Subcutaneous adipose tissue (tissue), 4 donors: ENCODE data around the gene AGPAT4. TPM values are rescaled to one million over a fixed set of nuclear protein-coding genes. Genes with fewer than 3 reads are reported as not detected.

ENCODE experiments used
- total RNA-seq, 4 donors: library from RNA; depleted of rRNA; stranded (reverse); fragments of >200 nt; gene quantifications; one replicate each; pipeline ENCODE4 v1.1.0, GENCODE V29; 2016
- TF ChIP-seq, protein P1 (sequence below): fragments of 450-650 bp; IDR thresholded peaks from one replicate; pipeline ENCODE4 v1.5.1; 2016; ENCODE audit warnings: low read depth, mild to moderate bottlenecking, control low read depth, antibody characterized with exemption, moderate library complexity

The AGPAT4 gene
- total RNA-seq, 4 donors from 2014 or later = 5.1 to 18.5 (median 7.6) TPM

DNA sequence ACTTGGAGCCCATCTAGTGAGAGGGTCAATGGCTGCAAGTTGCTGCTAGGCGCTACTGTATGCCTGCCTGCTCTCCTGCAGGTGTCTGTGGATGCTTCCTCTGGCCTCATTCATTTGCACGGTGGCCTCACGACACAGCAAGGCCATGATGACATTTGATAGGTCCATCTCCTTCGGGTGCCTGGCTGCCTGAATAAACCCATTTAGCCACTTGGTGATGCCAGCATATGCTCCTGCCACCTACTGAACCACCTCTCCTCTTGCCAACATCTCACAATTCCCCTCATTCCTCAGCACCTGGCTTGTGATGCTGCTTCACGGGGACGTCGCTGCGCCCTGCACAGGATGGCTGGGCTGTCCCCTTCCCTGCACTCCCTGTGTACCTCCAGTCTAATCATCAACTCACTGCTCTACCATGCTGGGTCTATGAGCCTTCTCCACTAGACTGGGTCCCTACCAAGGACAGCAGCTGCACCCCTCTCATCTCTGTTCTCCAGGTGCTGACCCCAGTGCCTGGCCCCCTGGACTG lies 51.1 kb downstream of the AGPAT4 start:
- TF ChIP-seq, protein P1, sequence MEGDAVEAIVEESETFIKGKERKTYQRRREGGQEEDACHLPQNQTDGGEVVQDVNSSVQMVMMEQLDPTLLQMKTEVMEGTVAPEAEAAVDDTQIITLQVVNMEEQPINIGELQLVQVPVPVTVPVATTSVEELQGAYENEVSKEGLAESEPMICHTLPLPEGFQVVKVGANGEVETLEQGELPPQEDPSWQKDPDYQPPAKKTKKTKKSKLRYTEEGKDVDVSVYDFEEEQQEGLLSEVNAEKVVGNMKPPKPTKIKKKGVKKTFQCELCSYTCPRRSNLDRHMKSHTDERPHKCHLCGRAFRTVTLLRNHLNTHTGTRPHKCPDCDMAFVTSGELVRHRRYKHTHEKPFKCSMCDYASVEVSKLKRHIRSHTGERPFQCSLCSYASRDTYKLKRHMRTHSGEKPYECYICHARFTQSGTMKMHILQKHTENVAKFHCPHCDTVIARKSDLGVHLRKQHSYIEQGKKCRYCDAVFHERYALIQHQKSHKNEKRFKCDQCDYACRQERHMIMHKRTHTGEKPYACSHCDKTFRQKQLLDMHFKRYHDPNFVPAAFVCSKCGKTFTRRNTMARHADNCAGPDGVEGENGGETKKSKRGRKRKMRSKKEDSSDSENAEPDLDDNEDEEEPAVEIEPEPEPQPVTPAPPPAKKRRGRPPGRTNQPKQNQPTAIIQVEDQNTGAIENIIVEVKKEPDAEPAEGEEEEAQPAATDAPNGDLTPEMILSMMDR = no peak

DNA sequence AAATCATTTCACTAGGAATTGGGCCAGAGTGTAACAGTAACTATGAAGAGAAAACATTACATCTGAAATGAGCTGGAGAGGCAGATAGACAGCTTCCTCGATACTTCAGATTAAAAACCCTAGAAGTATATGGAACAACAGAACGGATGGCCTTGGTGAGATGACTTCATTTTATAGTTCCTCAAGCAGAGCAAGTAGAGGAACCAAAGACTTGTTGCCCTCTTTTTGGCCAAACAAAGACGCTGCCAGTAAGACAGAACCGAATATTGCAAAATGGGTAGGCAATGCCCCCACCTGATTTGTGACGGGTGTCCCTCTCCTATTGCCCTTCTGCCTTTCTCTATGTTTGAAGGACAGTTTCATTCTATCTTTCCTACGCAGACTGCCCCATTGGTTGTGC lies 53.5 kb downstream of the AGPAT4 start:
- TF ChIP-seq, protein P1 = no peak

DNA sequence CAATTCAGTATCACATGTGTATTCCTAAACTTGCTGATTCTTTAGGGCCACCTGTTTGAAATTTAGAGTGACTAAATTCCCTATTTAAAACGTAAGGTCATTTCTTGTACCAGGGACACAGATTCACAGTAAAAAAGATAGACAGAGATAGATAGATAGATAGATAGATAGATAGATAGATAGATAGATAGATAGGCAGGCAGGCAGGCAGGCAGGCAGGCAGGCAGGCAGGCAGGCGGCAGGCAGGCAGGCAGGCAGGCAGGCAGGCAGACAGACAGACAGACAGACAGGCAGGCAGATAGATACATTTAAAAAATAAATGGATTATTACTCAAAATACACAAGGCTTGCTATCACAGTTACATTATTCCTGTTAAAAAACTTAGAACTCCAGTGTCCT lies 54.2 kb downstream of the AGPAT4 start:
- TF ChIP-seq, protein P1 = no peak

- TF ChIP-seq, protein P1 = no peak
Measured at GRCh38 chr6:161218222-161218621, 55.6 kb downstream of the AGPAT4 start.

GRCh38 chr6:161217628-161218027 lies 56.2 kb downstream of the AGPAT4 start:
- TF ChIP-seq, protein P1 = no peak

GRCh38 chr6:161216616-161217205 lies 57.1 kb downstream of the AGPAT4 start:
- TF ChIP-seq, protein P1 = no peak

DNA sequence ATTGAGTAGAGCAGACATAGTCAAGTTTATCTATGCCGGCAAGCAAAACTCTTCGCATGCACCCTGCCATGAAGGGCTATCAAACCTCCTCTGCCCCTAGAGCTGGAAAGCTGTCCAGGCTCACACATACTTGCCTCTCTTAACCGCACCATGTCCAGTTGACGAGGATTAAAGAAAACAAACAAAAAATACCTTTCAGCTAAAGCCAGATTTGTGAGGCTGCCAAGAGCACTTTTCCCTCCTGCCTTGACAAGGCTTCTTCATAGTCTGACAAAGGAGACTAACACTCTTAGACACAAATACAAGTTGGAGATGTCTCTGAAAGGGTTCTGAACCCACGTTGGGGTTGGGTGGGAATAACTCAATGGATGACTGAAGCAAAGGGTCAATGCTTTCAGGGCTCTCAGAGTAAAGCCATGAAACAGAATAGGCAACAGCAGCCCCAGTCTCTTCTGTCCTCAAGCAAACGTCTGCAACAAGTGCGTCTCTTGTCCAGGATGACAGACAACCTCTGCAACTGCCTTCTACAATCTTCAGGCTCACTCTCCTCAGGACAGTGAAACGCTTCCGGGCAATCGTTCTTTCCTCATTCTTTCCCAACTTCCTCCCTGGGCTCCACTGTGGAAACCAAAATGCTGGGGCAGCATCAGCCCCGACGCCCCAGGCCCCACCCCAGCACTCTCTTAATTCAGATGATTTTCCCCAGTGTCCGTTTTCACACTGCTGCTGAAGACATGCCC lies 57.8 kb downstream of the AGPAT4 start:
- TF ChIP-seq, protein P1 = no peak
